Ishikawa (cell line): ENCODE data around the gene TSPYL1.
A peak's percentile ranks its signal among the peaks of the same experiment; 100 is the strongest.

Experiments
- CEBPB ChIP-seq: IDR thresholded peaks from 2 replicates; pipeline ENCODE4 v1.6.1; 2012
- CREB1 ChIP-seq: IDR thresholded peaks from 2 replicates; pipeline ENCODE4 v1.6.1; 2012; ENCODE audit warnings: low read depth
- EGR1 ChIP-seq: IDR thresholded peaks from 2 replicates; pipeline ENCODE4 v1.6.1; 2012
- EP300 ChIP-seq: IDR thresholded peaks from 2 replicates; pipeline ENCODE4 v1.6.1; 2012; ENCODE audit warnings: borderline replicate concordance
- FOXM1 ChIP-seq: IDR thresholded peaks from 2 replicates; pipeline ENCODE4 v1.6.1; 2012; ENCODE audit warnings: low read depth, borderline replicate concordance
- NFIC ChIP-seq: IDR thresholded peaks from 2 replicates; pipeline ENCODE4 v1.6.1; 2012
- RAD21 ChIP-seq: IDR thresholded peaks from 2 replicates; pipeline ENCODE4 v1.6.1; 2012; ENCODE audit warnings: low read depth
- TAF1 ChIP-seq: IDR thresholded peaks from 2 replicates; pipeline ENCODE4 v1.6.1; 2012; ENCODE audit warnings: low read depth, mild to moderate bottlenecking
- TCF12 ChIP-seq: IDR thresholded peaks from 2 replicates; pipeline ENCODE4 v1.6.1; 2012; ENCODE audit warnings: low read depth
- TEAD4 ChIP-seq: IDR thresholded peaks from 2 replicates; pipeline ENCODE4 v1.6.1; 2012
- YY1 ChIP-seq: IDR thresholded peaks from 2 replicates; pipeline ENCODE4 v1.6.1; 2012; ENCODE audit warnings: low read depth
- ZBTB7A ChIP-seq: IDR thresholded peaks from 2 replicates; pipeline ENCODE4 v1.6.1; 2012; ENCODE audit warnings: low read depth
- TF ChIP-seq, protein P1 (sequence below): IDR thresholded peaks from 2 replicates; pipeline ENCODE4 v1.6.1; 2012
- TF ChIP-seq, protein P2 (sequence below): IDR thresholded peaks from 2 replicates; pipeline ENCODE4 v1.6.1; 2012; ENCODE audit warnings: low read depth, mild to moderate bottlenecking
- TF ChIP-seq, protein P3 (sequence below): IDR thresholded peaks from 2 replicates; pipeline ENCODE4 v1.6.1; 2012

Gene TSPYL1

DNA sequence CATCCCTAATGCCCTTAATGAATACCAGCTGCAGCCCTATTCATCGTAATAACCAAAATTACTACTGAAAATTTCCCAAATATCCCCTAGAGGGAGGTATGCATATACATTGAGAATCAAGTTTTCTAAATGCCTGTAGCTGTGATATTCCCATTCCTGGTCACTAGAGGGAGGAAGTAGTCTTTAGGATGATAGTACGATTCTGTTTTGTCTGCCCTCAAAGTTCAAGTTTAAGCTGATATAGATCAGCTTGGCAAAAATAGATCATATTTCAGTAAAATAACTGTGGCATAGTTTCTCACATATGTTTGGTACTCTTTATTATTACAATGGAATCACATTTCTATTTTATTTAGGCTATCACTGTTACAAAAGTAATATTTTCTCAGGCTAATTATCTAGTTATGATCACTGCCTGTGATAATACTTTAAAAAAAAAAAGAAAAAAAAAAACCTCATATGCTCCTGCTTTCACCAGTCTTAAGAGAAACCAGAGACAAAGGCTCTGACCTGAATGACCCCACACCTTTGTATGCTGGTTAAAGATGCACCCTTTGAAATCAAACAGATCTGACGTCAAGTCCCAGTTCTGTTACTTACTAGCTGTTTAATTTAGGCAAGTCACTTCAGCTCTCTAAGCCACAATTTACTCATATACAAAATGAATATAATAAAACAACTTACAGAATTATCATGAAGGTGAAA lies 11.0 kb downstream of the TSPYL1 start:
- peak; percentile 64 for TF ChIP-seq RAD21
- TF ChIP-seq TEAD4 = no peak

DNA sequence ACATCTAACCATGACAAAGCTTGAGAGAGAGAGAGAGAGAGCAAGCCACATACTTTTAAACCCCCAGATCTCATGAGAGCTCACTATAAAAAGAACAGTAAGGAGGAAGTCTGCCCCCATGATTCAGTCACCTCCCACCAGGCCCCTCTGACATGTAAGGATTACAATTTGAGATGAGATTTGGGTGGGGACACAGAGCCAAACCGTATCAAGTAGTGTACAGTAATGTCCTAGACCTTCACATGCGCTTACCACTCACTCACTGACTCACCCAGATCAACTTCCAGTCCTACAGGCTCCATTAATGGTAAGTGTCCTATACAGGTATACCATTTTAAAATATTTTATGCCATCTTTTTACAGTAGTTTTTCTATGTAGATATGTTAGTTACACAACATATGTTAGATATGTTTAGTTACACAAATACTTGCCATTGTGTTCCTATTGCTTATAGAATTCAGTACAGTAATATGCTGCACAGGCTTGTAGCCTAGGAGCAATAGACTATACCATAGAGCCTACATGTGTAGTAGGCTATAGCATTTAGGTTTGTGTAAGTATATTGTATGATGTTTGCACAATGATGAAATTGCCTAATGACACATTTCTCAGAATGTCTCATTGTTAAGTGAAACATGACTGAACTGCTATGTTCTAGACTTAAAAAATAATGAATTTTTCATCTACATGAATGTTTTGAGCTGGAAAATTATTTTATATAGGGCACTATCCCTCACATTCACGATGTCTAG lies 11.7 kb downstream of the TSPYL1 start:
- TF ChIP-seq TCF12 (no peak), EGR1 (no peak), TEAD4 (no peak), CEBPB (no peak), YY1 (no peak), ZBTB7A (no peak), FOXM1 (no peak), CREB1 (no peak), RAD21 (no peak), NFIC (no peak), EP300 (no peak), TAF1 (no peak)
- TF ChIP-seq, protein P1, sequence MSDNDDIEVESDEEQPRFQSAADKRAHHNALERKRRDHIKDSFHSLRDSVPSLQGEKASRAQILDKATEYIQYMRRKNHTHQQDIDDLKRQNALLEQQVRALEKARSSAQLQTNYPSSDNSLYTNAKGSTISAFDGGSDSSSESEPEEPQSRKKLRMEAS = no peak
- TF ChIP-seq, protein P2, sequence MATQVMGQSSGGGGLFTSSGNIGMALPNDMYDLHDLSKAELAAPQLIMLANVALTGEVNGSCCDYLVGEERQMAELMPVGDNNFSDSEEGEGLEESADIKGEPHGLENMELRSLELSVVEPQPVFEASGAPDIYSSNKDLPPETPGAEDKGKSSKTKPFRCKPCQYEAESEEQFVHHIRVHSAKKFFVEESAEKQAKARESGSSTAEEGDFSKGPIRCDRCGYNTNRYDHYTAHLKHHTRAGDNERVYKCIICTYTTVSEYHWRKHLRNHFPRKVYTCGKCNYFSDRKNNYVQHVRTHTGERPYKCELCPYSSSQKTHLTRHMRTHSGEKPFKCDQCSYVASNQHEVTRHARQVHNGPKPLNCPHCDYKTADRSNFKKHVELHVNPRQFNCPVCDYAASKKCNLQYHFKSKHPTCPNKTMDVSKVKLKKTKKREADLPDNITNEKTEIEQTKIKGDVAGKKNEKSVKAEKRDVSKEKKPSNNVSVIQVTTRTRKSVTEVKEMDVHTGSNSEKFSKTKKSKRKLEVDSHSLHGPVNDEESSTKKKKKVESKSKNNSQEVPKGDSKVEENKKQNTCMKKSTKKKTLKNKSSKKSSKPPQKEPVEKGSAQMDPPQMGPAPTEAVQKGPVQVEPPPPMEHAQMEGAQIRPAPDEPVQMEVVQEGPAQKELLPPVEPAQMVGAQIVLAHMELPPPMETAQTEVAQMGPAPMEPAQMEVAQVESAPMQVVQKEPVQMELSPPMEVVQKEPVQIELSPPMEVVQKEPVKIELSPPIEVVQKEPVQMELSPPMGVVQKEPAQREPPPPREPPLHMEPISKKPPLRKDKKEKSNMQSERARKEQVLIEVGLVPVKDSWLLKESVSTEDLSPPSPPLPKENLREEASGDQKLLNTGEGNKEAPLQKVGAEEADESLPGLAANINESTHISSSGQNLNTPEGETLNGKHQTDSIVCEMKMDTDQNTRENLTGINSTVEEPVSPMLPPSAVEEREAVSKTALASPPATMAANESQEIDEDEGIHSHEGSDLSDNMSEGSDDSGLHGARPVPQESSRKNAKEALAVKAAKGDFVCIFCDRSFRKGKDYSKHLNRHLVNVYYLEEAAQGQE = no peak
- TF ChIP-seq, protein P3, sequence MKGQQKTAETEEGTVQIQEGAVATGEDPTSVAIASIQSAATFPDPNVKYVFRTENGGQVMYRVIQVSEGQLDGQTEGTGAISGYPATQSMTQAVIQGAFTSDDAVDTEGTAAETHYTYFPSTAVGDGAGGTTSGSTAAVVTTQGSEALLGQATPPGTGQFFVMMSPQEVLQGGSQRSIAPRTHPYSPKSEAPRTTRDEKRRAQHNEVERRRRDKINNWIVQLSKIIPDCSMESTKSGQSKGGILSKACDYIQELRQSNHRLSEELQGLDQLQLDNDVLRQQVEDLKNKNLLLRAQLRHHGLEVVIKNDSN = no peak

DNA sequence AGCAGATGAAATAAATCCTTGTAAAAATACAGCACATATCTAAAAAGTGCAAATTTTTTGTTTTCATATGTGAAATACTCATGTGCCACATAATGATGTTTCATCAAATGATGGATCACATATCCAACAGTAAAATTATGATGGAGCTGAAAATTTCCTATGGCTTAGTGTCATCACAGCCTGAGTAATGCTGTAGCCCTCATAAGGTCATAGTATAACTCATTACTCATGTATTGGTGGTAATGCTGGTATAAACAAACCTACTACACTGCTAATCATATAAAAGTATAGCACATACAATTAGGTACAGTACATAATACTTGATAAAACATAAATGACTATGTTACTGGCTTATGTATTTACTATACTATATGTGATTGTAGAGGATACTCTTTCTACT lies 12.9 kb downstream of the TSPYL1 start:
- no peak for TF ChIP-seq NFIC
- TF ChIP-seq TAF1 = no peak
- no peak for TF ChIP-seq EP300
- no peak for TF ChIP-seq YY1
- no peak for TF ChIP-seq ZBTB7A
- no peak for TF ChIP-seq TEAD4
- TF ChIP-seq CREB1 = no peak

DNA sequence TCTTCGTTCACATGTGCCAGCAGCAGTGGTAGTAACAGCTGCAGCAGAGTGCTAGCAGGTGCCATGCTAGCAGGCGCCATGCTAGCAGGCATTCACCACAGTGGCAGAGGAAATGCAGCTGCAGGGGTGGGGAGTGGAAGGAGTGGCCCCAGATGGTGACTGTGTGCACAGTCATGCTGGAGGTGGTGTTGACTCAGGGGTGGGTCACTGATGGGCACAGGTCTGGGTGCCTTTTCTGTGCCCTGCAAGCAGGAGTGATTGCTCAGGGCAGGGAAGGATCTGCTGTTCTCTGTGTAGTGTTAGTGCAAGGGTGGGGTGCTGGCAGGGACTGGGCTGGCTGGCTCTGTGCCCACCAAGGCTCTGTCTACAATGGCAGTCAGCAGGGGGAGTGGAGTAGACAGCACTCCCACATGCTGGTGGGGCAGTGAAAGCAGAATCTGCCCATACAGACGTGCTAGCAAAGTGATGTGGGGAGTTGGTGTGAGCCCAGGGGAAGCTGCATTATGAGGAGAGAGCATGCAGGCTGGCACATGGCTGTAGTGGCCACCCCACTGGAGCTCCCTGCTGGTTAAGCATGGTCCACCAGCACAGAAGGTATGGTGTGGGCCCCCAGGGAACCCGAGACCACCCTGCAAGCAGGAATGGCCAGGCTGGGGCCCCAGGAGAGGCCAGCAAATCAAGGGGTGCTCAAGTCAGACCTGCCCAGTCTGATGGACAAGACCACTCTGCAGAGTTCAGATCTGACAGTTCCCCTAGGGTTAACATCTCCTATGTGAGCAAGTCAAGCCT lies 14.5 kb downstream of the TSPYL1 start:
- no peak for TF ChIP-seq CEBPB
- TF ChIP-seq CREB1 = no peak
- no peak for TF ChIP-seq EP300
- TF ChIP-seq, protein P1 = no peak
- TF ChIP-seq EGR1 = no peak
- TF ChIP-seq TCF12 = no peak
- no peak for TF ChIP-seq ZBTB7A
- no peak for TF ChIP-seq NFIC
- no peak for TF ChIP-seq FOXM1

DNA sequence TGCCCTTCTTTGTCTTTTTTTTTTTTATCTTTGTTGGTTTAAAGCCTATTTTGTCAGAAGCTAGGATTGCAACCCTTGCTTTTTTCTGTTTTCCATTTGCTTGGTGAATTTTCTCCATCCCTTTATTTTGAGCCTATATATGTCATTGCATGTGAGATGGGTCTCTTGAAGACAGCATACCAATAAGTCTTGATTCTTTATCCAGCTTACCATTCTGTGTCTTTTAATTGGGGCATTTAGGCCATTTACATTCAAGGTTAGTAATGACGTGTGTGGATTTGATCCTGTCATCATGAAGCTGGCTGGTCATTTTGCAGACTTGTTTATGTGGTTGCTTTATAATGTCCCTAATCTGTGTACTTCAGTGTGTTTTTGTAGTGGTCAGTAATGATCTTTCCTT lies 16.4 kb downstream of the TSPYL1 start:
- TF ChIP-seq ZBTB7A = no peak

DNA sequence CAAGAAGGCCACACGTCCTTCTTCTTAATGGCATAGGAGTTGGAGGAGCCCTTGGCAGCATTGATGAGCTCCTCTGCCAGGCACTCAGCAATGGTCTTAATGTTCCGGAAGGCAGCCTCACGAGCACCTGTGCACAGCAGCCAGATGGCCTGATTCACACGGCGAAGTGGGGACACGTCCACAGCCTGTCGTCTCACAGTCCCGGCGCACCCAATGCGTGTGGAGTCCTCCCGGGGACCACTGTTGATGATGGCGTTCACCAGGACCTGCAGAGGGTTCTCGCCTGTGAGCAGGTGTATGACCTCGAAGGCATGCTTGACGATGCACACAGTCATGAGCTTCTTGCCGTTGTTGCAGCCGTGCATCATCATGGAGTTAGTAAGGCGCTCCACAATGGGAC lies 21.2 kb downstream of the TSPYL1 start:
- TF ChIP-seq CREB1 (no peak), EGR1 (no peak), FOXM1 (no peak), NFIC (no peak), ZBTB7A (no peak), YY1 (no peak), RAD21 (no peak), TAF1 (no peak), CEBPB (no peak)
- TF ChIP-seq, protein P2 = no peak
- TF ChIP-seq, protein P3 = no peak
- TF ChIP-seq, protein P1 = no peak
